ENCODE measurements around the gene TRAPPC3.

DNA sequence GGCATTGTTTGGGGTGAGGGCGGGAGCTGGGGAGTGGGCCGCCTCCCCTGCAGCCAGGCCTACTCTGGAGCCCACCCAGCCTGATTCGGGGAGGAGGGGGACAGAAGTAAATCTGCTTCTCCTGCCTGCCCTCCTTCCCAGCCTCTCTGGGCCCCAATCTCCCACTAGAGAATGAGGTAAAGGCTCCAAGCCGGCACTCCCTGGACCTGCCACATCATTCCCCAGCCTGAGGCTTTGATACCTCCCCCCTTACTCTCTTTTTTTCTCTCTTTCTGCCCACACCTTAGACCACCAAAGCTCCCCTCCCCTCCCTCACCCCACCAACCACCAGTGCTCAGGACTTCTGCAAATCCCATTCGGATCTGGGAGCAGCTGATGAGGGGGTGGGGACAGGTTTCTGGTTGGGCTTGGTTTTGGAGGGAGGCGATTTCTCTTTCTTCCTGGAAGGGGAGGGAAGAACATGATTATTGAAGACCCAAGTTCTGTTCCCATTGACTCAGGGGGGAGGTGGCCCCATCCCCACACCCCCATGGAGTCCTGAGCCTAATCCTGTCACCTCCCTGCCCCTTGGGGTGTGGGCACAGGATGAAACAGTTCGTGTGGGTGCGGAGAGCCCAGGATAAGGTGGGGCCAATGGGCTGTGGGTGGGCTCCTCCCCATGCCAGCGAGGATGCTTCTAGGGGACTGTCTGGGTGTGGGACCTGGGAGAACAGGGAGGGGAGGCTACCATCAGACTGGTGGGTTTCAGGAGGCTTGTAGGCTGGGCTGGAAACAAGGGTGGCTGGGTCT lies 8.0 kb upstream of the TRAPPC3 start:
- TF ChIP-seq EZH2 (IDR thresholded peaks at IDR 0.05) (no peak), CTCF (IDR thresholded peaks at IDR 0.05 in 2 of 3, conservative IDR thresholded peaks at IDR 0.05 in 1 of 3; ENCODE audit: borderline replicate concordance in 1 of 3, insufficient read depth in 1 of 3, low read depth in 2 of 3, low read length in 2 of 3) (no peak), JUND (IDR thresholded peaks at IDR 0.05) (no peak)
- TF ChIP-seq, protein P1, sequence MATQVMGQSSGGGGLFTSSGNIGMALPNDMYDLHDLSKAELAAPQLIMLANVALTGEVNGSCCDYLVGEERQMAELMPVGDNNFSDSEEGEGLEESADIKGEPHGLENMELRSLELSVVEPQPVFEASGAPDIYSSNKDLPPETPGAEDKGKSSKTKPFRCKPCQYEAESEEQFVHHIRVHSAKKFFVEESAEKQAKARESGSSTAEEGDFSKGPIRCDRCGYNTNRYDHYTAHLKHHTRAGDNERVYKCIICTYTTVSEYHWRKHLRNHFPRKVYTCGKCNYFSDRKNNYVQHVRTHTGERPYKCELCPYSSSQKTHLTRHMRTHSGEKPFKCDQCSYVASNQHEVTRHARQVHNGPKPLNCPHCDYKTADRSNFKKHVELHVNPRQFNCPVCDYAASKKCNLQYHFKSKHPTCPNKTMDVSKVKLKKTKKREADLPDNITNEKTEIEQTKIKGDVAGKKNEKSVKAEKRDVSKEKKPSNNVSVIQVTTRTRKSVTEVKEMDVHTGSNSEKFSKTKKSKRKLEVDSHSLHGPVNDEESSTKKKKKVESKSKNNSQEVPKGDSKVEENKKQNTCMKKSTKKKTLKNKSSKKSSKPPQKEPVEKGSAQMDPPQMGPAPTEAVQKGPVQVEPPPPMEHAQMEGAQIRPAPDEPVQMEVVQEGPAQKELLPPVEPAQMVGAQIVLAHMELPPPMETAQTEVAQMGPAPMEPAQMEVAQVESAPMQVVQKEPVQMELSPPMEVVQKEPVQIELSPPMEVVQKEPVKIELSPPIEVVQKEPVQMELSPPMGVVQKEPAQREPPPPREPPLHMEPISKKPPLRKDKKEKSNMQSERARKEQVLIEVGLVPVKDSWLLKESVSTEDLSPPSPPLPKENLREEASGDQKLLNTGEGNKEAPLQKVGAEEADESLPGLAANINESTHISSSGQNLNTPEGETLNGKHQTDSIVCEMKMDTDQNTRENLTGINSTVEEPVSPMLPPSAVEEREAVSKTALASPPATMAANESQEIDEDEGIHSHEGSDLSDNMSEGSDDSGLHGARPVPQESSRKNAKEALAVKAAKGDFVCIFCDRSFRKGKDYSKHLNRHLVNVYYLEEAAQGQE (IDR thresholded peaks at IDR 0.05; ENCODE audit: low read depth): no peak
